HS-27A (cell line): Measurements from ENCODE around the gene CST5.
"Not testable (repeated sequence)": the region's sequence is repeated elsewhere in the genome, so short reads cannot be mapped to it uniquely, and the experiment has no call there.

ENCODE experiments used
- DNase-seq: peaks from one replicate; pipeline ENCODE4 v3.0.0-alpha.2; 2012; ENCODE audit warnings: low read depth, missing footprints

CST5 gene

GRCh38 chr20:23889775-23890187 lies 10.2 kb upstream of the CST5 start:
- DNase-seq, result peak; percentile 27

- DNase-seq, result no peak
Observed at GRCh38 chr20:23887856-23888255, 8.3 kb upstream of the CST5 start.

- DNase-seq, result no peak
Observed at GRCh38 chr20:23884771-23885162, 5.2 kb upstream of the CST5 start.

- DNase-seq, result no peak
Observed at GRCh38 chr20:23884136-23884770, 4.7 kb upstream of the CST5 start.

GRCh38 chr20:23881371-23881770 lies 1.8 kb upstream of the CST5 start:
- no peak for DNase-seq

- no peak for DNase-seq
Observed at GRCh38 chr20:23880417-23880816, 869 bp upstream of the CST5 start.

GRCh38 chr20:23879811-23880374 lies 345 bp upstream of the CST5 start:
- no peak for DNase-seq

GRCh38 chr20:23878787-23879186 lies 761 bp downstream of the CST5 start:
- DNase-seq, result no peak

GRCh38 chr20:23878016-23878542 lies 1.5 kb downstream of the CST5 start:
- not testable (repeated sequence) for DNase-seq

GRCh38 chr20:23877524-23877923 lies 2.0 kb downstream of the CST5 start:
- DNase-seq, result no peak

GRCh38 chr20:23875606-23876237 lies 3.8 kb downstream of the CST5 start:
- DNase-seq, result no peak

- no peak for DNase-seq
Observed at GRCh38 chr20:23874747-23875146, 4.8 kb downstream of the CST5 start.

- no peak for DNase-seq
Observed at GRCh38 chr20:23873370-23874015, 6.1 kb downstream of the CST5 start.

- no peak for DNase-seq
Observed at GRCh38 chr20:23872065-23872464, 7.5 kb downstream of the CST5 start.

GRCh38 chr20:23870461-23870860 lies 9.1 kb downstream of the CST5 start:
- no peak for DNase-seq

- no peak for DNase-seq
Observed at GRCh38 chr20:23869520-23869919, 10.0 kb downstream of the CST5 start.

GRCh38 chr20:23868321-23868720 lies 11.2 kb downstream of the CST5 start:
- DNase-seq, result no peak

GRCh38 chr20:23867152-23867776 lies 12.3 kb downstream of the CST5 start:
- DNase-seq, result no peak

- not testable (repeated sequence) for DNase-seq
Observed at GRCh38 chr20:23860771-23861170, 18.8 kb downstream of the CST5 start.

- DNase-seq, result no peak
Observed at GRCh38 chr20:23857962-23858595, 21.5 kb downstream of the CST5 start.

GRCh38 chr20:23856736-23857135 lies 22.8 kb downstream of the CST5 start:
- DNase-seq, result no peak

- DNase-seq, result no peak
Observed at GRCh38 chr20:23856226-23856625, 23.3 kb downstream of the CST5 start.
